Ammon's horn (tissue), 1 donor: ENCODE measurements around the gene HSD11B1L.
A peak's percentile ranks its signal among the peaks of the same experiment; 100 is the strongest.

ENCODE experiments used
- DNase-seq: peaks from one replicate; pipeline ENCODE4 v3.0.0-alpha.2; 2016; ENCODE audit warnings: low spot score

Gene HSD11B1L, protein sequence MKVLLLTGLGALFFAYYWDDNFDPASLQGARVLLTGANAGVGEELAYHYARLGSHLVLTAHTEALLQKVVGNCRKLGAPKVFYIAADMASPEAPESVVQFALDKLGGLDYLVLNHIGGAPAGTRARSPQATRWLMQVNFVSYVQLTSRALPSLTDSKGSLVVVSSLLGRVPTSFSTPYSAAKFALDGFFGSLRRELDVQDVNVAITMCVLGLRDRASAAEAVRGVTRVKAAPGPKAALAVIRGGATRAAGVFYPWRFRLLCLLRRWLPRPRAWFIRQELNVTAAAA

DNA sequence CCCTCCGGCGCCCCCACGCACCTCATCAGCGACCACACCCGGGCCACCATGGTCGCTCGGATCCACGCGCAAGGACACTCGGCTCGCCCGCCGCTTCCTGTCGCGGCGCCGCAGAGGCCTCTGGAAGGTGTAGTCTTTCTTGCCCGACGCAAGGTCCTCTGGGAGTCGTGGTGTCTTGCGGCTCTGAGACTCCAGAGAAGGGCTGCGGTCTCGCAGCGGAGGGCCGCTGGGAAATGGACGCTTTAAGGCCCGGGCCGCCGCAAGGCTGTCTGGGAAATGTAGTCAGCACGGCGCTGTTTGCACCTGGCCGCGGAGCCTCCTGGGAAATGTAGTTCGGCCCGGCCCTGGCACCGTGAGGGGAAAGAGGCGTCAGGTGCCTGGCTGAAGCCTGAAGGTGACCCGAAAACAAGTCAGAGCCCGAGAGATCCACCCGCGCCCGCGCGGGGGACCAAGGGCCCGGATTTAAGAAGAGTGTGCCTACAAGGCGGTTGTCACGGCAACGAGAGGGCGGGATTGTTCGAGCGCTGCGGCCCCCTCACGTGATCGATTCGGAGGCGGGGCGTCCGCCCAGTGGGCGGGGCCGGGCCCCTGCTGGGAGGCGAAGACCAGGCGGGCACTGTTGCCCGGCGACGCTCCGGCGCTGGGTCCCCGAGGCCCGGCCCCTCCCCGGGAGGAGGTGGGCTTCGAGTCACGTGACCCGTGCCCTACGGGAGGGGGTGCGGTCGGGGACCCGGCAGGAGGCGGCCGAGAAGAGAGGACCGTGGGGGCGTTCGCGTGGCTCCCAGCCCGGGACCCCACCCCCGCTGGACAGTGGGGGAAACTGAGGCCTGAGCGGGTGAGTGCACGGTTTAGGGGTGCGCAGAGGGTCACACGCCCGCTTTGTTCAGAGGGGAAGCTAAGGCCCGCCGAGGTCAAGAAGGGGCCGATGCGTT is at the start of gene HSD11B1L, which contains the start of gene MICOS13:
Gene HSD11B1L, plus strand, starts transcription at position 591 of the 932 bp plus-strand sequence. CDS start 3,806 bp downstream, outside the sequence.
Gene MICOS13, minus strand, starts transcription at position 80 of the 932 bp plus-strand sequence. Its CDS starts 30 bp downstream, at position 50.
- peak; percentile 99 for DNase-seq

DNA sequence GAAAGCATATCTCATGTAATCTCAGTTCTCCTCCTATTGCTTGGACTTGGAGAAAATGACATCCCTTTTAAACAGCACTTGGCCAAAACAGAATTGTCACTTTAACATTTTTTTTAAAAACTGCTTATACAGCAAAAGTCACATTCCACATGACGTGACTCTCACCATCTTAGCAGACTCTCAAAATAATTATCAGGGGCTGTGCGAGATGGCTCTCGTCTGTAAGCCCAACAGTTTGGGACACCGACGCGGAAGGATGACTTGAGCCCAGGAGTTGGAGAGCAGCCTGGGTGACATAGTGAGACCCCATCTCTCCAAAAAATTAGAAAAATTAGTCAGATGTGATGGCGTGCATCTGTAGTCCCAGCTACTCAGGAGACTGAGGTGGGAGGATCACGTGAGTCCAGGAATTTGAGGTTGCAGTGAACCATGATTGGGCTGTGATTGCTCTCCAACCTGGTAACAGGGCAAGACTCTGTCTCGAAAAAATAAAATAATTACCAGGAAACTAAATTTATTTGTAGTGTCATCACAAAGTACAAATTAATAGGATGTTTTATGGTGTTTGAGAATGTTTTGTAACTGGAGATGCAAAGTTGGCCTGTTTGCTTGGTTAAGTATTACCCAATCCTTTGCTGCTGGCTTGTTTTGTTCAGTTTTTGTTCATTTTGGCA is 49.1 kb upstream of the HSD11B1L start:
- DNase-seq = no peak

DNA sequence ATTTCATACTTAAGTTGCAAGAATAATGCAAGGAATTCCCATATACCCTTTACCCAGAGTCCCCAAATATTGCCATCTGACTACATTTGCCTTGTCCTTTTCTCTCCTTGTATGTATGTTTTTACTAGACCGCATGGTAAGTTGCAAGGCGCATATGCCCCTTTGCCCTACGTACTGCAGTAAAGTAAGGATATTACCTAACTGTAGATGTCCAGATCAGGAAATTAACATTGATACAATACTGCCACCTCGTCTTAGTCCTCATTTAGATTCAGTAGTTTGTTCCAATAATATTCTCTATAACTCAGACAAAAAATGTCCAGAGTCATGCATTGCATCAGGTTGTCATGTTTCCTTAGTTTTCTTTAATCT is 48.6 kb upstream of the HSD11B1L start:
- DNase-seq = no peak

DNA sequence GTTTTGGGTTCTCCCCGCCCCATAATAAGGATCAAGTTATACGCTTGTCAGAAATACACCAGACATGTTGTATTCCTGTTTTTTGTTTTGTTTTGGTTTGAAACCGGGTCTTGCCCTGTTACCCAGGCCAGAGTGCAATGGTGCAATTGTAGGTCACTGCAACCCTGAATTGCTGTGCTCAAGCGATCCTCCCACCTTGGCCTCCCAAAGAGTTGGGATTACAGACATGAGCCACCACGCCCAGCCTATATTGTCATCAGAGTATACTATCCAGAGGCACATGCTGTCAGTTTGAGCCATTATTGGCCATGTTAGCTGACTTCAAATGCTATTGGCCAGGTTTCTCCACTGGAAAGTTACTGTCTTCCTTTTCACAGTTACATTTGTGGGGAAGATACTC is 48.2 kb upstream of the HSD11B1L start:
- DNase-seq = no peak

DNA sequence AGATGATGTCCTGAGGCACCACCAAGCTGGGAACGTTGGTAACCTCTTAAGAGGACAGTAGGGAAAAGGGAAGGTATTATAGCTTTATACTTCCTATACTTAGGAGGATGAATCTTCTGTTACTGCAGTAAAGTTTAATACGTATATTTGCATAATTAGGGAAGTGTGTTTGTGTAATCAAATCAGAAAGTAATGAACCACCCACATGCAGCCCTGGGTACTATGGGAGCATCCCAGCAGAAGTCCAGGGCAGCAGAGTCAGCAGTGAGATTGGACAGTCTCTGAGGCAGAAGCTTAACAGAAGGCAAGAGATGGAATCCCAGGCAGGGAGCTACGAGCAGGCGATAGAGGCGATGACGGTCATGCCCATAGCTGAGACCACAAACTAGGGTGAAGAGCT is 45.4 kb upstream of the HSD11B1L start:
- DNase-seq = no peak

DNA sequence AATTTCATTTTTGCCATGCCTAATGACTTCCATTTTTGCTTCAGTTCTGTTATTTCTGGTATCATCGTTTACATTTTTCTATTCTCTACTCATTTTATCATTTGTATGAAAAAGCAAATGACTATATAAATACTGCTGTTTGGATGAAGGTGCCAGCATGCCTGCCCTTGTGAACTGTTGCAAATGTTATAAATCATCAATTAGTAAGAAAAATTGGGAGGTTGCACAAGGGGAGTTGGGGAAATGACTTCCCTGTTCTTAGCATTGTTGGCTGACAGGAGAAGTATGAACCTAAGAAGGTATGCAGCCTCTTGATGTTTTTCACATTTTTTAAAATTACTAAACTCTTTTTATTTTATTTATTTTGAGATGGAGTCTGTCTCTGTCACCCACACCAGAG is 42.9 kb upstream of the HSD11B1L start:
- no peak for DNase-seq

DNA sequence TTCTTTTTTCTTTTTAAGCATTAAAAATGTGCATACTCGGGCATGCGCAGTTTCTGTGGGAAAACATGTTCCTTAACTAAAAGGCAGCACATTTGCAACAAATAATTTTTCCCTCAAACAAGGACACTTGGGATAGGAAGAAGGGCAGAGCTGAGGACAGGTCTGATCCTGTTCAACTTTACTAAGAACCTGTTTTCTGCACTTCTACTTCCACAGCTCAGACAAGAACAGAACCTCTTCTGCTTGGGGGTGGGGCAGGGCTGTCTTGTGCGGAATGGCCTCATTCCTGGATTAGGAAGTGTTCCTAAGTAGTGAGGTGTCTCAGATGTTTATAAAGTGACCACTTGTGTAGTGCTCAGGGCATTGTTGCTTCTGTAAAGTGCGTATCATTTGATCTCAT is 39.7 kb upstream of the HSD11B1L start:
- DNase-seq = no peak

DNA sequence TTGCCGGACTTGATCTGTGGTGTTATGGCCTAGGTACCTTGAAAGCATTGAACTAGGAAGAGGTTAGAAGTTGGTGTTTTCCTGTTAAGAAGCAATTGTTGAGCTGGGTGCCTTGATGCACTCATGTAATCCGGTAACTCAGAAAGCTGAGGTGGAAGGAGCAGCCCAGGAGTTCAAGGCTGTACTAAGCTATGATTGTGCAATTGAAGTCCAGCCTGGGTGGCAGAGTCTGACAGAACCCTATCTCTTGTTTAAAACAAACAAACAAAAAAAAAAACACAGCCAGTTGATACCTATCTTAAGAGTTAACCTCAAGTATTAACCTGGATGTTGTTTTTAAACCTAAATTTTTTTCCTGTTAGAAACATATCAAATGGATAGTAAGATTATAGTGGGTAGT is 38.6 kb upstream of the HSD11B1L start:
- DNase-seq = no peak

DNA sequence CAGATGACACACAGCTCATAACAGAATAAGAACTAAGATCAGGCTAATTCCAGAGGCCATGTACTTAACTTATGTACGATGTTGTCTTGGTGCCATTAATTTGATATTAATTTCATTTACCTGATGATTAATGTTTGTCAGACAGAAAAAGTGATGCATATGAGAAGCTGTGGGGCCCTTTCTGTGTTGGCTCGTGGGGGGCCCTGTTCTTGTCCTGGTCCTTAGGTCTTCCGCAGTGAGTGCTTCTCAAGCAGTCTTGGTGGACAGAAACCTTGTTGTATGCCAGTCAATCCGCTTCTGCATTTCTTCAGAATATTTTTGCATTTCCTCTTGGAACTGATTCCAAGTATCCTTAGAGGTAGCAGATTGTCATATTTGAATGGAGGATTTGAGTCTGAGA is 37.8 kb upstream of the HSD11B1L start:
- no peak for DNase-seq

DNA sequence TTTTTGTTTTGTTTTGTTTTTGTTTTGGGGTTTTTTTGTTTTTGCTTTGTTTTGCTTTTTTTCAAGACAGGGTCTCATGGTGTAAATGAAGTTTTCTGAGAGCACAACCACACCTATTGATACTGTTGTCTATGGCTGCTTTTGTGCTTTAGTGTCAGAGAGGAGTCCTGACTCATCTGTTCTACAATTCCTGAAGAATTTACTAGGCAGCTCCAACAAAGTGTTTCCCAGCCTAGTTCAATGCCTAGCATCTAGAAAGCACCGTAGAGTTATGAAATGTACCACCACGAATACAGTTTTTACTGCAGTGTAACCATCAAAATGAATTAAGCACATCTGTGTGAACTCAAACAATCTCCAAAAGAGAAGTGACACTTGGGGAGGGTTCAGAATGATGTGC is 36.8 kb upstream of the HSD11B1L start:
- DNase-seq = no peak

DNA sequence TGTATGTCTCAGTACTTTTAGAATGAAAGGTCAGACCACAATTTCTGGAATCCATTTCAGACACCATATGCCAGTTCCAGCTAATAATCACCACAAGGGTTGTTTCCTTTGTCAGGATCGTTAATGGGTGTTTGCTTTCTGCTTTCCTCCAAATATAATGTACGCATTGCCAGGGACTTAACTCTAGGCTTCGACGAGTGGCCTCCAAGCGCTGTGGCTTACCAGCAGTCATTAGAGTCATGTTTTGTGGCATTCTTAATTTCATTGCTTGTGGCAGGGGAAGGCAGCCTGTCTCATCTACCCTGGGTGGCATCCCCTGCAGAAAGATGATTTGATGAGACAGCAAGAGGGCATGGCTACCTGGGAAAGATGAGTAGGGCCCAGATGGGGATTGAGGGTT is 35.4 kb upstream of the HSD11B1L start:
- no peak for DNase-seq

DNA sequence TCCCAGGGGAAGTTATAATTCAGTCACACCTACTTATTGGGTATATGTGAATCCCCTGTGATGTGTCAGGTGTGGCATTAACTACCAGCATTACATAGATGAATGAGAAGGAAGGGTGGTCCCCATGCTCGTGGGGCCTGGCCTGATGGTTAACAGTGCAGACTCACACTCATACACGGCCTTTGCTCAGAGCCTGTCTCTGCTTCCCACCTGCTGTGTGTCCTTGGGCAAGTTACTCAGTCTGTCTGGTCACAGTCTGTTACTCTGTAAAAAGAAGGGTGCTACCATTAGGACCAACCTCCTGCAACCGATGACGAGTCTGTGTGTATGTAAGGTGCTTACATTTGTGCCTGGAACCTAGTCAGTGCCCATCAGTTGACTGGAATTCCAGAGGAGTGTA is 34.1 kb upstream of the HSD11B1L start:
- DNase-seq = no peak

DNA sequence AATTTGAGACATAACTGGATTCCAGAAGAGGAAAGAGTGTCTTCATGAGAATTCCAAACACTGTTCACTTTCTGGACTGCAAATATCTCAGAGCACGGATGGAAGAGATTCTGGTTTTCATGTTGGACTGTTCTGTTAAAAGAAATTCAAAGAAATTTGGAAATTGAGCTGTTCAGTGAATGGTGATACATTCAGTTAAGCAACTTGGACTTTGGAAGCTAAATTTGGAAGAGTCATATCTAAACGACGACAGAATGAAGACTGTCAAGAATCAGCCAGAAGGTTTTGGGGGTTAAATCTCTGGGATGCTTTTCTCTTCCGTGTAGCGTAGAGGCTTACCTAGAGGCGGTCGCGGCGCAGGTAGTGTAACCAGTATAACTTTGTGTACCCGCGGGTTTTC is 32.4 kb upstream of the HSD11B1L start:
- no peak for DNase-seq

DNA sequence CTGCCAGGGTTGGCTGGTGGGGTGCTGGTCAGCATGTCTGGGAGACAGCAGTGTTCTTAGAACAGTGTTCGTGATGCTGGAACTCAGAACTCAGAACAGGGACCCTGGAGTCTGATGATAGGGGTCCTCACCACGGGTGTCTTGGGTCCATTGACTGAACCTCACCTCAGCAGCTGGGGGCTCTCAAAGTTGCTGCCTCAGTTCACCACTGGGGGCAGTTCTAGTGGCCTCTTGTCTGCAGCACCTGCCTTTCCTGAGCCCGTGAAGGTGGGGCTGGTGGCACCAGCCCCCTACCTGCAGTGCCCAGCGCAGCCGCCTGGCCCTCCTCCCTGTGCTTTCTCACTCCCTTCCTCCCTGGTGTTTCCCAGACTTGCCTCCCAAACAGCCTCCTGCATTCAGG is 29.5 kb upstream of the HSD11B1L start:
- no peak for DNase-seq

DNA sequence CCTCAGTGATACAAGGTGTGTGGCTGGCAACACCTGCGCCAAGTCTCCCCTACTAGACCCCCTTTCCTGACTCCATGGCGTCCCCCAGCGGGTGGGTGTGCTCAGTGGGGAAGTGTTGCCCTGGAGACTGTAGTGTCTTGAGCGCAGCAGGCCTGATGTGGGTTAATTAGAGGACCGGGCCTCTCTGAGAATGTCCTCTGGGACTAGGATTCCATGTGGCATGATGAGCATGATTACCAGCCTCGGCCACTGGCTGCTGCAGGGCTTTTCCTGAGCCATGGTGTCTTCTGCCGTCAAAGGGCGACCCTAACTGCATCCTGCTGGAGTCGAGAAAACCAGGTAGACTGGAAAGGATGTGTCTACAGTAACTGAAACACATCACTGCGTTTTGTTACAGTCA is 28.6 kb upstream of the HSD11B1L start:
- DNase-seq = no peak

DNA sequence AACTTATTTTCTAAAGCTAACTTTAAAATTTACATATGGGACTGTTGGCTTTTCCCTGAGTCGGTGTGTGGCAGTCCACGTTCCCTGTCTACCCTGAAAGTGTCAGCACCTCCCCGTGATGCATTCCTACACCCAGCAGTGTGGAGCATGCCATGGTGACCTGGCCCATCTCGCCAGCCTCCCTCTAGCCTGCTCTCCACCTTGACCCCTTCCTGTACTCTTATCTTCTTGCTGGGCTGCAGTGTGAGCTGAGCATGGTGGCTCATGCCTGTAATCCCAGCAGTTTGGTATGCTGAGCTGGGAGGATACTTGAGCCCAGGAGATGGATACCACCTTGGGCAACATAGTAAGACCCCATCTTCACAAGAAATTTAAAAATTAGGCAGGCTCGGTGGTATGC is 25.9 kb upstream of the HSD11B1L start:
- no peak for DNase-seq

DNA sequence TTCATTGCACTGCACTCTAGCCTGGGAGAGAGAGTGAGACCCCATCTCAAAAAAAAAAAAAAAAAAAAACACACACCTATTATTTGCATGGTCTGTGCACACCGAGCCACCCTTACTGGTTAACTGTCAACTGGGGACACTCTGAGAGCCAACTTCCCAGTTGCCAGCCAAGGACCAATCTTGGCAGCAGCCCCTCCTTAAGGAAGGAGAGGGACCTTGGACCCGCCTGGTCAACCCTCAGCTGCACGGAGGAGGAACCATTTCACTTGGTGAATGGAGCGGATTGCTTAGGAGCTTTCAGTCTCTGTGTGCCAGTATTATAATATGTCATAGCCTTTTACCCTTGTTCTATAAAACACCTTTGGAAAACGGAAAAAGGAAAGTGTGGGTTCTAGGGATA is 25.4 kb upstream of the HSD11B1L start:
- no peak for DNase-seq

DNA sequence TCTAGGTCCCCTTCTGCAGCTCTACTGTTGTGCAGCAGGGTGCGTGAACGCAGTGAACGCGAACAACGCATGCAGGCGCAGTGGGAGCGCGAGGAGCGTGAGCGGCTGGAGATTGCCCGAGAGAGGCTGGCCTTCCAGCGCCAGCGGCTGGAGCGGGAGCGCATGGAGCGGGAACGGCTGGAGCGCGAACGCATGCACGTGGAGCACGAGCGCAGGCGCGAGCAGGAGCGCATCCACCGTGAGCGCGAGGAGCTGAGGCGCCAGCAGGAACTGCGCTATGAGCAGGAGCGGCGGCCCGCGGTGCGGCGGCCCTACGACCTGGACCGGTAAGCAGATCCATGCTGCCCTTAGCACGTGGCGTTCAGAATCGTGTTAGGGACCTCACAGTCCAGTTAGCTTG is 19.3 kb upstream of the HSD11B1L start:
- DNase-seq = no peak

DNA sequence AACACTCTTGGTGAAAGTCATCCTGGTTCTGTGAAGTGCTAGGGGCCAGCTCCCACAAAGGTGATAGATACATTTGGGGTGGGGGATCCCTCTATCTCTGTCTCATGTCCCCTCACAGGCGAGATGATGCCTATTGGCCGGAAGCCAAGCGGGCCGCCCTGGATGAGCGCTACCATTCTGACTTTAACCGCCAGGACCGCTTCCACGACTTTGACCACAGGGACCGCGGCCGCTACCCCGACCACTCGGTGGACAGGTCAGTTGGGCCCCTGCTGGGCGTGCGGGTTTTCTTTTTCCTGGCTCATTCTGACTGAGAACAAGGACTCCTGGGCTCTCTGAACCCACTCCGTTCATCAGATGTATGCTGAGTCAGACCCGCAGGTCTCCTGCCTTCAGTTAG is 16.9 kb upstream of the HSD11B1L start:
- DNase-seq = no peak

DNA sequence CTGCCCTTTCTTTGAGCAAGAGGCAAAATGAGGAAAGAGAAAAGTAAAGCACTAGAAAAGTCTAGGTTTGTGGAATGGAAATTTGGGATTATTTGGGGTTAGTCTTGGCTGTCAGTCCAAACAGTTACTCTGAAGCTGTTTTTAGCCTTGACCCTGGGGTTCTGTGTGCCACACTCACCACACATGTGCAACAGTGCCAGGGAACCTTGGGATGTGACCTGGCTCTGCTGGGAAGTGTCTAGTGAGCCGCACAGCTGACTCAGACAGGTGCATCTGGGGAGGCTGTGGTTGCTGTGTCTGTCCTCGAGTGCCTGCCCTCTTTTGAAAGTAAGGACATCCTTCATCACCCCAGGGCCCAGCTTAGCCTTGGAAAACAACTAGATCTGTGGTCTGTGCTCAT is 16.3 kb upstream of the HSD11B1L start:
- DNase-seq = no peak

DNA sequence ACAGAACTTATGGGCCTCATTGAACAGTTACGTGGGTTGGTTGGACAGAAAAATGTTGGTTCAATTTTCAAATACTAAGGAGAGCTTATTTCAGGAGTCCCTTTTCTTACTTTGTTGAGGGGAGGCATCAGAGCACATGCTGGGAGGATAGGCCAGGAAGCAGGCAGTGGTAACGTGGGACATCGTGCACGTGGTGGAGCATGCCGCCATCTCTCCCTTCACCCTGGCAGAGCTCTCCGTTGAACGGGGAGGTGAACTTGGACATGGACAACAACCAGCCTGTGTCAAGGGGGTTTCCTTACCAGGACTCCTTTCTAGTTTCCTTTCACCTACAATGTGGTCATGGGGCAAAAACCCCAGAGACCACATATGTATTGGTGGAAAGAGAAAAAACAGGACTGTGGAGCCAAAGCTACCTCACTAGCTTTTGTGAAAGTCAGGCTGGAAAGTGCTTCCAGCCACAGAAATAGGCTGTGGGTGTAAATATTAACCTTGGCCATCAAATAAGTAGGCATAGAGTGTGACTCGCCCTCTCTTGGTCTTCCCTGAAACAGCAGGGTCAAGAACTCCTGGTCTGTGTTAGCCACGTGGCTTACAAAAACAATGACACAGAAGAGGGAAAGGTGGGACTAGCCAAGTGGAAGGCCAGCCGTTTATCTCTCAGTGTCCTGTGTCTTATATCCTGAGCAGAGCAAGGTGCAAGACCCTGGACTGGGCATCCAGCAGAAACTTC is 14.9 kb upstream of the HSD11B1L start:
- no peak for DNase-seq
